H9 (cell line): ENCODE measurements around the gene TARP.

Experiments used
- DNase-seq: peaks from one replicate; pipeline ENCODE4 v3.0.0-alpha.2; 2017
- H2AFZ ChIP-seq: one replicate; pipeline ENCODE4 v1.6.1; 2013; ENCODE audit warnings: mild to moderate bottlenecking, low read length, control low read depth, moderate library complexity
- H2AK5ac ChIP-seq: 2 replicates; pipeline ENCODE4 v1.6.1; 2013; ENCODE audit warnings: low read length, control low read depth, mixed read lengths; ENCODE audit not compliant: insufficient read length
- H2BK120ac ChIP-seq: one replicate; pipeline ENCODE4 v1.6.1; 2013; ENCODE audit warnings: low read depth, mild to moderate bottlenecking, low read length, control low read depth, inconsistent platforms; ENCODE audit not compliant: poor library complexity, severe bottlenecking
- H2BK12ac ChIP-seq: 2 replicates; pipeline ENCODE4 v1.6.1; 2013; ENCODE audit warnings: low read length, control low read depth, mixed read lengths, low read depth; ENCODE audit not compliant: insufficient read length
- H2BK15ac ChIP-seq: 2 replicates; pipeline ENCODE4 v1.6.1; 2013; ENCODE audit warnings: low read depth, low read length, control low read depth
- H2BK20ac ChIP-seq: one replicate; pipeline ENCODE4 v1.6.1; 2013; ENCODE audit warnings: low read depth, mild to moderate bottlenecking, low read length, control low read depth, inconsistent platforms; ENCODE audit not compliant: poor library complexity, severe bottlenecking
- H2BK5ac ChIP-seq: 2 replicates; pipeline ENCODE4 v1.6.1; 2013; ENCODE audit warnings: low read length, control low read depth, mixed read lengths; ENCODE audit not compliant: insufficient read length
- H3K14ac ChIP-seq: 2 replicates; pipeline ENCODE4 v1.6.1; 2013; ENCODE audit warnings: low read length, control low read depth; ENCODE audit not compliant: insufficient read depth
- H3K18ac ChIP-seq: 2 replicates; pipeline ENCODE4 v1.6.1; 2013; ENCODE audit warnings: low read depth, mild to moderate bottlenecking, mixed read lengths, low read length, control low read depth; ENCODE audit not compliant: insufficient read length
- H3K23ac ChIP-seq: 2 replicates; pipeline ENCODE4 v1.6.1; 2013; ENCODE audit warnings: low read length, control low read depth, mixed read lengths, low read depth; ENCODE audit not compliant: insufficient read length
- H3K23me2 ChIP-seq: 2 replicates; pipeline ENCODE4 v1.6.1; 2013; ENCODE audit warnings: low read depth, mild to moderate bottlenecking, mixed read lengths, low read length, control low read depth; ENCODE audit not compliant: insufficient read length, poor library complexity, severe bottlenecking
- H3K27ac ChIP-seq: 2 replicates; pipeline ENCODE4 v1.5.1; 2013; ENCODE audit warnings: low read length, control low read depth, mixed read lengths, low read depth; ENCODE audit not compliant: insufficient read length
- H3K27me3 ChIP-seq: 2 replicates; pipeline ENCODE4 v1.6.1; 2013; ENCODE audit warnings: low read length, control low read depth, inconsistent platforms; ENCODE audit not compliant: insufficient read depth
- H3K4ac ChIP-seq: 2 replicates; pipeline ENCODE4 v1.6.1; 2013; ENCODE audit warnings: low read depth, mild to moderate bottlenecking, control low read depth, inconsistent platforms, low read length, moderate library complexity
- H3K4me1 ChIP-seq: 2 replicates; pipeline ENCODE4 v1.6.1; 2013; ENCODE audit warnings: low read length, control low read depth, inconsistent platforms; ENCODE audit not compliant: insufficient read depth
- H3K4me2 ChIP-seq: 2 replicates; pipeline ENCODE4 v1.6.1; 2013; ENCODE audit warnings: low read length, control low read depth, mixed read lengths; ENCODE audit not compliant: insufficient read length, insufficient read depth
- H3K56ac ChIP-seq: 2 replicates; pipeline ENCODE4 v1.6.1; 2013; ENCODE audit warnings: low read depth, mild to moderate bottlenecking, mixed read lengths, low read length, control low read depth; ENCODE audit not compliant: insufficient read length
- H3K79me1 ChIP-seq: 2 replicates; pipeline ENCODE4 v1.6.1; 2013; ENCODE audit warnings: low read depth, mild to moderate bottlenecking, moderate library complexity, low read length, control low read depth, inconsistent platforms; ENCODE audit not compliant: insufficient read depth, poor library complexity, severe bottlenecking
- H3K79me2 ChIP-seq: 2 replicates; pipeline ENCODE4 v1.6.1; 2013; ENCODE audit warnings: low read length, control low read depth, inconsistent platforms; ENCODE audit not compliant: insufficient read depth
- H3K9ac ChIP-seq: 2 replicates; pipeline ENCODE4 v1.6.1; 2013; ENCODE audit warnings: low read length, control low read depth, mixed read lengths; ENCODE audit not compliant: insufficient read length; ENCODE audit errors: extremely low read depth
- H3K9me3 ChIP-seq: one replicate; pipeline ENCODE4 v1.6.1; 2013; ENCODE audit warnings: low read depth, low read length, inconsistent platforms; ENCODE audit not compliant: control insufficient read depth
- H3T11ph ChIP-seq: one replicate; pipeline ENCODE4 v1.6.1; 2013; ENCODE audit warnings: mild to moderate bottlenecking, low read length, control low read depth, inconsistent platforms
- H4K20me1 ChIP-seq: one replicate; pipeline ENCODE4 v1.6.1; 2013; ENCODE audit not compliant: control insufficient read depth, insufficient read length, insufficient read depth
- H4K5ac ChIP-seq: 2 replicates; pipeline ENCODE4 v1.6.1; 2013; ENCODE audit warnings: low read depth, mild to moderate bottlenecking, mixed read lengths, low read length, control low read depth; ENCODE audit not compliant: insufficient read length
- H4K8ac ChIP-seq: replicated peaks from 2 replicates; pipeline ENCODE4 v1.6.1; 2013; ENCODE audit warnings: low read length, control low read depth, mixed read lengths, low read depth; ENCODE audit not compliant: insufficient read length
- H4K91ac ChIP-seq: 2 replicates; pipeline ENCODE4 v1.6.1; 2013; ENCODE audit warnings: low read depth, mild to moderate bottlenecking, moderate library complexity, mixed read lengths, low read length, control low read depth; ENCODE audit not compliant: insufficient read length
- H3K27ac Mint-ChIP-seq, 3 experiments: 2 replicates in 2 of 3; 3 replicates in 1 of 3; pipeline ENCODE4 v1.8.0; 2020 to 2021; ENCODE audit warnings: mixed read lengths in 3 of 3, mild to moderate bottlenecking in 1 of 3, moderate library complexity in 1 of 3
- H3K27me3 Mint-ChIP-seq: 2 replicates; pipeline ENCODE4 v1.8.0; 2021; ENCODE audit warnings: low read depth, mild to moderate bottlenecking, moderate library complexity, mixed read lengths
- H3K36me3 Mint-ChIP-seq, 3 experiments: 2 replicates in 2 of 3; 3 replicates in 1 of 3; pipeline ENCODE4 v1.8.0; 2020 to 2021; ENCODE audit warnings: low read depth in 3 of 3, mixed read lengths in 3 of 3; ENCODE audit not compliant: insufficient read depth in 1 of 3
- H3K4me1 Mint-ChIP-seq, 2 experiments: 2 replicates each; pipeline ENCODE4 v1.8.0; 2020; ENCODE audit warnings: mixed read lengths in 2 of 2
- H3K4me3 Mint-ChIP-seq, 2 experiments: 2 replicates in 1 of 2; 3 replicates in 1 of 2; pipeline ENCODE4 v1.8.0; 2020 to 2021; ENCODE audit warnings: mild to moderate bottlenecking in 2 of 2, mixed read lengths in 2 of 2, moderate library complexity in 1 of 2
- H3K9me3 Mint-ChIP-seq, 2 experiments: 2 replicates in 1 of 2; 3 replicates in 1 of 2; pipeline ENCODE4 v1.8.0; 2020; ENCODE audit warnings: mild to moderate bottlenecking in 2 of 2, mixed read lengths in 2 of 2, moderate library complexity in 1 of 2
- WGBS: extraction: QIAGEN DNeasy Blood & Tissue Kit; methylation state at CpG from one replicate; pipeline ENCODE4 v1.1.7; 2013; ENCODE audit warnings: missing lambda C conversion rate, low lambda C conversion rate, mixed read lengths; ENCODE audit not compliant: insufficient read length; ENCODE audit errors: extremely low coverage; 5-methylcytosine and 5-hydroxymethylcytosine counted together
- TF ChIP-seq, protein P1 (sequence below): fragments of 200-600 bp; sonication (generic); conservative IDR thresholded peaks from 3 replicates; pipeline ENCODE4 v1.8.0; 2021; ENCODE audit warnings: antibody characterized with exemption, mild to moderate bottlenecking

The TARP gene

GRCh38 chr7:38321967-38322366 lies 48.5 kb upstream of the TARP start:
- H2BK5ac ChIP-seq = no peak overlapping the region
- no peak overlapping the region for H3K18ac ChIP-seq
- H3K23ac ChIP-seq = no peak overlapping the region
- no peaks in the 10 kb centered on the region for H3K27me3 ChIP-seq
- H3K27ac Mint-ChIP-seq = no peak overlapping the region
- no peak overlapping the region for H3T11ph ChIP-seq
- no peak overlapping the region for H3K14ac ChIP-seq
- H3K36me3 Mint-ChIP-seq = no peaks in the 10 kb centered on the region
- no peak overlapping the region for H4K91ac ChIP-seq
- no peaks in the 10 kb centered on the region for H4K20me1 ChIP-seq
- H3K56ac ChIP-seq = no peak overlapping the region
- no peaks in the 10 kb centered on the region for H3K79me1 ChIP-seq
- peaks cover 18 to 24% of the 10 kb centered on the region in 2 experiments for H3K4me1 Mint-ChIP-seq
- no peak overlapping the region; a peak in 1 of 5 replicates for H3K4me3 Mint-ChIP-seq
- WGBS = no CpG with 5 or more reads among the region's 2 CpGs
- no peak for DNase-seq
- TF ChIP-seq, protein P1, sequence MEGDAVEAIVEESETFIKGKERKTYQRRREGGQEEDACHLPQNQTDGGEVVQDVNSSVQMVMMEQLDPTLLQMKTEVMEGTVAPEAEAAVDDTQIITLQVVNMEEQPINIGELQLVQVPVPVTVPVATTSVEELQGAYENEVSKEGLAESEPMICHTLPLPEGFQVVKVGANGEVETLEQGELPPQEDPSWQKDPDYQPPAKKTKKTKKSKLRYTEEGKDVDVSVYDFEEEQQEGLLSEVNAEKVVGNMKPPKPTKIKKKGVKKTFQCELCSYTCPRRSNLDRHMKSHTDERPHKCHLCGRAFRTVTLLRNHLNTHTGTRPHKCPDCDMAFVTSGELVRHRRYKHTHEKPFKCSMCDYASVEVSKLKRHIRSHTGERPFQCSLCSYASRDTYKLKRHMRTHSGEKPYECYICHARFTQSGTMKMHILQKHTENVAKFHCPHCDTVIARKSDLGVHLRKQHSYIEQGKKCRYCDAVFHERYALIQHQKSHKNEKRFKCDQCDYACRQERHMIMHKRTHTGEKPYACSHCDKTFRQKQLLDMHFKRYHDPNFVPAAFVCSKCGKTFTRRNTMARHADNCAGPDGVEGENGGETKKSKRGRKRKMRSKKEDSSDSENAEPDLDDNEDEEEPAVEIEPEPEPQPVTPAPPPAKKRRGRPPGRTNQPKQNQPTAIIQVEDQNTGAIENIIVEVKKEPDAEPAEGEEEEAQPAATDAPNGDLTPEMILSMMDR = no peak
- H3K27me3 Mint-ChIP-seq = peaks cover 2% of the 10 kb centered on the region; the same call in 1 of the 2 replicates
- H3K9me3 ChIP-seq = no peaks in the 10 kb centered on the region
- no peak overlapping the region for H2BK120ac ChIP-seq
- peaks cover 4% of the 10 kb centered on the region; the same call in 1 of the 2 replicates for H3K4me1 ChIP-seq
- H2BK12ac ChIP-seq = no peak overlapping the region
- H2AK5ac ChIP-seq = no peak overlapping the region
- H2BK20ac ChIP-seq = no peak overlapping the region
- no peak overlapping the region for H2BK15ac ChIP-seq
- H3K27ac ChIP-seq = no peak overlapping the region
- no peaks in the 10 kb centered on the region for H3K79me2 ChIP-seq
- no peak overlapping the region for H4K8ac ChIP-seq
- H3K9ac ChIP-seq = no peak overlapping the region
- no peak overlapping the region for H3K4me2 ChIP-seq
- H3K4ac ChIP-seq = no peak overlapping the region
- H3K23me2 ChIP-seq = no peaks in the 10 kb centered on the region
- H3K9me3 Mint-ChIP-seq = no peaks in the 10 kb centered on the region
- H4K5ac ChIP-seq = no peak overlapping the region
- H2AFZ ChIP-seq = no peak overlapping the region
